Effector memory CD4-positive, alpha-beta T cell (primary cell): ENCODE results near the gene TIAL1.

Source experiments
- DNase-seq, 3 donors: peaks; one replicate each; pipeline ENCODE4 v3.0.0-alpha.2; 2020
- H3K27ac ChIP-seq: 2 replicates; pipeline ENCODE4 v1.7.0; 2013; ENCODE audit warnings: mild to moderate bottlenecking, low read length, moderate library complexity; ENCODE audit not compliant: insufficient read depth, poor library complexity, severe bottlenecking
- H3K27me3 ChIP-seq: replicated peaks from 2 replicates; pipeline ENCODE4 v1.7.0; 2013; ENCODE audit warnings: mild to moderate bottlenecking, low read length; ENCODE audit not compliant: insufficient read depth, control insufficient read depth, poor library complexity, severe bottlenecking
- H3K36me3 ChIP-seq: 2 replicates; pipeline ENCODE4 v1.7.0; 2013; ENCODE audit warnings: mild to moderate bottlenecking, low read length, moderate library complexity; ENCODE audit not compliant: control insufficient read depth, insufficient read depth
- H3K4me1 ChIP-seq: 2 replicates; pipeline ENCODE4 v1.7.0; 2013; ENCODE audit warnings: low read length, mild to moderate bottlenecking; ENCODE audit not compliant: control insufficient read depth, insufficient read depth, poor library complexity, severe bottlenecking
- H3K4me3 ChIP-seq: 2 replicates; pipeline ENCODE4 v1.7.0; 2013; ENCODE audit warnings: low read length, low read depth, mild to moderate bottlenecking; ENCODE audit not compliant: insufficient read depth, poor library complexity, severe bottlenecking
- H3K9me3 ChIP-seq: 2 replicates; pipeline ENCODE4 v1.7.0; 2013; ENCODE audit warnings: mild to moderate bottlenecking, low read length, moderate library complexity; ENCODE audit not compliant: control insufficient read depth

The TIAL1 gene

DNA sequence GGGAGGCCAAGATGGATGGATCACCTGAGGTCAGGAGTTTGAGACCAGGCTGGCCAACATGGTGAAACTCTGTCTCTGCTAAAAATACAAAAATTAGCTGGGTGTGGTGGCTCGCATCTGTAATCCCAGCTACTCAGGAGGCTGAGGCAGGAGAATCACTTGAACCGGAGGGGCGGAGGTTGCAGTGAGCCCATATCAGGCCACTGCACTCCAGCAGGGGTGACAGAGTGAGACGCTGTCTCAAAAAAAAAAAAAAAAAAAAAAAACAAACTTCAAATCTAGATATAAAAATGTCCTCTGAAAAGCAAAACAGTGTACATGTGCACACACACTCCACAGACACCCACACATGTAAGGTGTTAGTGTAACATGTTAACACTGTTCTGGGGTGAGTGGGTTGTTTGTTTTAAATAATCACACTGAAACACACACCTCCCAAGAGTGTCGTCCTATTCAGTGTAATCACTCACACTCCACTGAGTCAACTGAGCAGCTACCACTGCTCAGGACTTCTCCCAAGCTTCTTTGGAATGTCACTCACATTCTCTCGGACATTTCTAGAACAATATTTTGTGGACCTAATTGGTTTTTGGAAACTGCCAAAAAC lies 41.5 kb downstream of the TIAL1 start:
- no peak overlapping the region for H3K4me3 ChIP-seq
- no peak overlapping the region for H3K27ac ChIP-seq
- H3K36me3 ChIP-seq: no peaks in the 10 kb centered on the region
- H3K4me1 ChIP-seq: no peaks in the 10 kb centered on the region
- H3K27me3 ChIP-seq: no peaks in the 10 kb centered on the region
- H3K9me3 ChIP-seq: no peaks in the 10 kb centered on the region
- no peak for DNase-seq

GRCh38 chr10:119550827-119551226 lies 45.9 kb downstream of the TIAL1 start:
- no peak for DNase-seq
- H3K36me3 ChIP-seq: no peaks in the 10 kb centered on the region
- no peaks in the 10 kb centered on the region for H3K9me3 ChIP-seq
- H3K27ac ChIP-seq: no peak overlapping the region
- no peaks in the 10 kb centered on the region for H3K4me1 ChIP-seq
- no peaks in the 10 kb centered on the region for H3K27me3 ChIP-seq
- no peak overlapping the region for H3K4me3 ChIP-seq

GRCh38 chr10:119549247-119549999 lies 47.3 kb downstream of the TIAL1 start:
- no peaks in the 10 kb centered on the region for H3K36me3 ChIP-seq
- DNase-seq: no peak
- H3K27ac ChIP-seq: no peak overlapping the region
- no peak overlapping the region for H3K4me3 ChIP-seq
- H3K4me1 ChIP-seq: no peaks in the 10 kb centered on the region
- H3K9me3 ChIP-seq: no peaks in the 10 kb centered on the region
- H3K27me3 ChIP-seq: no peaks in the 10 kb centered on the region

DNA sequence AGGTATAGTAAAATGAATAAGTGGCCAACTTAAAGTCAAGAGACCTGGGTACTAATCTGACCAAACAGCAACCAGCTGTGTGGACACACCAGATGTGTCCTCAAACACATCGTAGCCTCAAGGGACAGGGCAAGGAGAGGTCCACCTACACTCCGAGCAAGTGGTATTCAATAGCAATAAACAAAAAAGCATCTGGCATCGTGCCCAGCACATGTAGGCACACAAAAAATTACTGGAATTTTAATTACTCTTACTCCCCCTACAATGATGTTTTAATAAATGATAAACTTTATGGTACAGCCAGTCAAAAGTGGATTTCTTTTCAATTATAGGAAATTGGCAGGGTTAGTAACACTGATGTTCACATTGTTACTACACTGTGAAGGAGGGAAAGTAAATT lies 50.8 kb downstream of the TIAL1 start:
- no peaks in the 10 kb centered on the region for H3K9me3 ChIP-seq

DNA sequence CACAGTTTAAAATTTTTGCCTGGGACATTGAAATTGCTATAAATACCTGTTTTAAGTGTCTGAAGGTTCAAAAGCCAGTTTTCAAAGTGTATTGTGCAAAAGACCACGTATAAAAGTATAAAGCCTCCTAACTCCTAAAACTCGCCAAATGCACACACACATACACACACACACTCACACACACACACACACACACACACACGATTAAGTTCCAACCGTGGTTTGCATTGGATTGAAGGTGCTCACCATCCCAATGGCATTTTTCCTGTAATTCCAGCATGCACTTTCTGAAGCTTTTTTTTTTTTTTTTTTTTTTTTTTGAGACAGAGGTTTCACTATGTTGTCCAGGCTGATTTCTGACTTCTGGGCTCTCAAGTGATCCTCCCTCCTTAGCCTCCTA lies 51.5 kb downstream of the TIAL1 start:
- no peak overlapping the region for H3K27ac ChIP-seq
- no peaks in the 10 kb centered on the region for H3K36me3 ChIP-seq
- H3K4me1 ChIP-seq: peaks cover 5% of the 10 kb centered on the region
- H3K4me3 ChIP-seq: no peak overlapping the region
- no peaks in the 10 kb centered on the region for H3K27me3 ChIP-seq
- no peaks in the 10 kb centered on the region for H3K9me3 ChIP-seq
- DNase-seq: no peak

More for the DNA sequence above, 50.8 kb downstream of the TIAL1 start:
- Histone ChIP-seq H3K27ac (no peak overlapping the region), H3K27me3 (no peaks in the 10 kb centered on the region), H3K4me1 (peaks cover under 1% of the 10 kb centered on the region), H3K36me3 (no peaks in the 10 kb centered on the region), H3K4me3 (no peak overlapping the region)
- DNase-seq: no peak

- H3K9me3 ChIP-seq: no peaks in the 10 kb centered on the region
- H3K27me3 ChIP-seq: no peaks in the 10 kb centered on the region
- H3K4me1 ChIP-seq: peaks cover 12% of the 10 kb centered on the region
- no peak for DNase-seq
- H3K4me3 ChIP-seq: no peak overlapping the region
- H3K27ac ChIP-seq: no peak overlapping the region
- H3K36me3 ChIP-seq: no peaks in the 10 kb centered on the region
Observed at GRCh38 chr10:119543814-119544642, 52.7 kb downstream of the TIAL1 start.

DNA sequence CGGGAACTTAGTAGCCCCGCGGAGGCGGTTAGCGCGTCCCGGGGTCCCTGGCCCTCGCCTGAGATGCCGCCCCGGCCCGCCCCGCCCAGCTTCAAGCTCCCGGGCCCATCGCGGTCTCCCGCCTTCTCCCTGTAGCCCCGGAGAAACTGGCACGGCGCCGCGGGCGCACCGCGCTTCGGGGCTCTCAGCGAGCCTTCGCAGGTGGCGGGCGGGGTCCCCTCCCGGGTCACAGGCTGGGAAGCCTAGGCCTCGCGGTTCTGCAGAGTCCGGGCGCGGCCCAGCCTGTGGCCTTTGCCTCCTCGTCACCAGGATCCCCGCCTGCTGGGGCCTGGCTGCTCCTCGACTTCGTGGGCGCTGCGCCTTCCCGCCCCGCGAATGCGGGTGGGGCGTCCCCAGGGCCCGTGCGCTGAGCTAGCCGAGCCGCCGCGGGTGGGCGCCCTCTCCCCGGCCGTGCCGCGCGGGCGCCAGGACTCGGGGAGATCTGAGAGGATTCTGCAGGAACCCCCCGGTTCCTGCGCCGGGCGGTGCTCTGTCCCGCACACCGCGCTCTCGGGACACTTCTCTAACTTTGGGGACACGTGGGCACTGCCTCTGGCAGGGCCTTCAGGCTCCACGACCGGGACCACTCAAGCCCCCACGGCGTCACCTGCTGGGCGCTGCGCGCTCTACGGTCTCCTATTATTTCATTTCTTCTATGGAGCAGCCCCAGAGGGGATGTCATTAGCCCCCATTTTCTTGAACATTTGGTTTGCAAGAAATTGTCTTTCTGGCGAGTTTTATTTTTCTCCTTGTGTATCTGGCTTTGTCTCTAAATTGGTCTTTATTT lies 53.6 kb downstream of the TIAL1 start:
- H3K4me1 ChIP-seq: peaks cover 20% of the 10 kb centered on the region
- H3K27ac ChIP-seq: peak overlapping the region; percentile 80
- H3K9me3 ChIP-seq: no peaks in the 10 kb centered on the region
- peak overlapping the region; percentile 90 for H3K4me3 ChIP-seq
- DNase-seq: peak; percentile 28 to 41 (median 38)
- no peaks in the 10 kb centered on the region for H3K36me3 ChIP-seq
- H3K27me3 ChIP-seq: no peaks in the 10 kb centered on the region

- no peaks in the 10 kb centered on the region for H3K27me3 ChIP-seq
- no peaks in the 10 kb centered on the region for H3K9me3 ChIP-seq
- no peaks in the 10 kb centered on the region for H3K36me3 ChIP-seq
- H3K4me3 ChIP-seq: peak within 1 kb of the TSS; percentile 90
- peak within 1 kb of the TSS; percentile 80 for H3K27ac ChIP-seq
- DNase-seq: peak; percentile 61 to 69 (median 65)
- peaks cover 25% of the 10 kb centered on the region for H3K4me1 ChIP-seq
Observed at GRCh38 chr10:119542357-119542987, 54.3 kb downstream of the TIAL1 start, which contains the start of gene RGS10. Gene RGS10 (minus strand): TSS chr10:119542719. CDS start chr10:119542638, 81 bp downstream.
